ENCODE measurements around the gene MSL3.

GRCh38 chrX:11733614-11734013 lies 24.4 kb upstream of the MSL3 start:
- no peak for TF ChIP-seq JUNB (IDR thresholded peaks at IDR 0.05)
- TF ChIP-seq CTCF (IDR thresholded peaks at IDR 0.05) = no peak
- no peak for TF ChIP-seq CEBPB (IDR thresholded peaks at IDR 0.05)
- TF ChIP-seq BCL3 (IDR thresholded peaks at IDR 0.05) = no peak
